Ureter (tissue), 1 donor: ENCODE results near the gene BHLHA15. TPM values are rescaled to one million over a fixed set of nuclear protein-coding genes. Genes with fewer than 3 reads are reported as not detected.
"Not testable (repeated sequence)": the region's sequence is repeated elsewhere in the genome, so short reads cannot be mapped to it uniquely, and the experiment has no call there.

ENCODE experiments used
- DNase-seq: peaks from one replicate; pipeline ENCODE4 v3.0.0-alpha.2; 2020; ENCODE audit warnings: low spot score
- total RNA-seq: library from RNA; stranded (reverse); gene quantifications from one replicate; pipeline ENCODE4 v1.2.4, GENCODE V29; 2023
- donor health status: DM: yes; HTN: yes; CAD: no.

Gene BHLHA15
- total RNA-seq, 1 donor from 2014 or later = 0.73 TPM

- DNase-seq = peak; percentile 26
Observed at GRCh38 chr7:98209166-98209920, 1.9 kb upstream of the BHLHA15 start.

DNA sequence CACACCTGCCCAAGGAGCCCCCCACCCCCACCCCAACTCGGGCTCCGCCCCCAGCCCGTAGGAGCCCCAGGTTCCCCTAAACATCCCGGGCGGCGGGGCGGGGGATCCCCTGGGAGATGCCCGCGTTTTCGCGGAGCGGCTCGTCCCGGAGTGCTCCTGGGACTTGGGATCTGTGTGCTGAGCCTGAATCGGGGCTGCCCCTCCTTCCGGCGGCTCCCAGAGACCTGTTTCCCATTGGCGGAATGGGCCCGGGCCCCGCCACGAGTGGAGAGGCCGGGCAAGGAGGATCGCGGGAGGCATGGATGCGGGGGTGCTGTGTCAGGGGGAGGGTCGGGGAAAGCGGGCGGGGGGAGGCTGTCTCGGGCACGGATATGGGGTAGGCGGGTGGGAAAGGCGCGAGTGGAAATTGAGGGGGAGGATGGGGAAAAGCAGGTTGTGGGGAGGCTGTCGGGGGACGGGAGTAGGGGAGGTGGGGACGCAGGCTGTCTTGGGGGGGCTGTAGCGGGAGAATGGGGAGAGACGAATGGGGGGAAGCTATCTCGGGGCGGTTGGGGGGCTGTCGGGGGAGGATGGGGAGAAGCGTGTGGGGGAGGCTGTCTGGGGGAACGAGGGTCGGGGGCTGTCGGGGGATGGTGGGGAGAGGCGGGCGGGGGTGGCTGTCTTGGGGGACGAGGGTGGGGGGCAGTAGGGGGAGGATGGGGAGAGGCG, 572 bp upstream of the BHLHA15 start:
- peak; percentile 35 for DNase-seq

- DNase-seq = peak; percentile 39
Observed at GRCh38 chr7:98211676-98212531, 665 bp downstream of the BHLHA15 start.

DNA sequence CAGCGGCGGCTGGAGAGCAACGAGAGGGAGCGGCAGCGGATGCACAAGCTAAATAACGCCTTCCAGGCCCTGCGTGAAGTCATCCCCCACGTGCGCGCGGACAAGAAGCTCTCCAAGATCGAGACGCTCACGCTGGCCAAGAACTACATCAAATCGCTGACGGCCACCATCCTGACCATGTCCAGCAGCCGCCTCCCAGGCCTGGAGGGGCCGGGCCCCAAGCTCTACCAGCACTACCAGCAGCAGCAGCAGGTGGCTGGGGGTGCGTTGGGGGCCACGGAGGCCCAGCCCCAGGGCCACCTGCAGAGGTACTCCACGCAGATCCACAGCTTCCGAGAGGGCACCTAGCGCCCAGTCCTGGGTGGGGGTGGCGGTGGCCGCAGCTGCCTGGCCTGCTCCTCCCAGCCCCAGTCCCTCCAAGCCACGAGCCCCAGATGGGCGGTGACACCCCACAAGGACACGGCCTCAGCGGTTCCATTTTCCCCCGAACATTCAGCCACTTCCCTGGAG, 1.3 kb downstream of the BHLHA15 start:
- peak; percentile 41 for DNase-seq

DNA sequence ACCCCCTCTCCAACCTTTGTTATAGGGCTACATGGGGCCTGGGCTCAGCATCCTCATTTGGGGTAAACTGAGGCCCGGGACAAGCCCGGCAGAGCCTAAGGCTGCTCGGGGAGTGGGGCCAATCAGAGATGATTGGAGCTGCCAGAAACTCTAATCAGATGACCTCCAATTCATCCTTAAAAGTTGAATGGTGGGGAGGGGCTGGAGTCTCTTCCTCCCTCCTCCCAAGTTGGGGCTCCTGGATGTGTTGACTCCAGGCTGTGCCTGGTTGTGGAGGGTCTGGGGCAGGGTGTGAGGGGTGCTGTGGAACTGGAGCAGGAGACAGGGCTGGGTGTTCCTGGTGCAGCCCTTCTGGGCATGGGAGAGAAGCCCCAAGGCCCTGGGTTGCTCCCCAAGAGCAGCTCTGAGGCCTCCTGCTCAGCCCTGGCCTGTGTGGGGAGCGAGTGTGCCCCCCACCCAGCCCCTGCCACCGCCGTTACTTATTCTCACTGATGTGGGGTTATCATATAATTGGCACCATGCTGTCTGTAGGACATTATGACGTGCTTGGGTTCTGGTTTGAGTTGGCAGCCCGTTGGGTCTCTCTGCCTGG, 2.2 kb downstream of the BHLHA15 start:
- DNase-seq = peak; percentile 39

GRCh38 chr7:98213888-98214810, 2.9 kb downstream of the BHLHA15 start:
- no peak for DNase-seq

DNA sequence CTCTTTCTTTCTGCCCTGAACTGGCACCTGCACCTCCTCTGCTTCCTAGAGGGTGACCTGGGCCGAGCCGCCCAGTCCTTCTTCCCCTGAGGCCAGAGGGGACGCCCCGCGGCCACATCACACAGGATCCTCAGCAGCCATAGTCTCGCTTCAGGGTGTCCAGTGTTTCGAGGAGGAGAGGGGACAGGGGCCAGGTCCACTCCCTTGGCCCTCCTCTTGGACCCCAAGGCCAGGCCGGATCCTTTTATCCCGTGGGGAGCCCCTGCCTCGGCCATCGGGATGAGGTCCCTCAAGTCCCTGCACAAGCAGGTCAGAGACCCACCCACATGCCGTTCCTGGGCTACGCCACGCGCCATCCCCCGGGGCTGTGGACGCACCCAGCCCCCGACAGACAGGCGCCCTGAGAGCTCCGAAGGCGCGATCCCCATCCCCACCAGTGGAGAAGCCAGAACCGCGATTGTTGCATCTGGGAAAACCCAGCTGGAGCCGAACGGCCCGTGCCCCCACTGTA, 3.6 kb downstream of the BHLHA15 start:
- DNase-seq = no peak

GRCh38 chr7:98215561-98216495, 4.6 kb downstream of the BHLHA15 start:
- DNase-seq = no peak

DNA sequence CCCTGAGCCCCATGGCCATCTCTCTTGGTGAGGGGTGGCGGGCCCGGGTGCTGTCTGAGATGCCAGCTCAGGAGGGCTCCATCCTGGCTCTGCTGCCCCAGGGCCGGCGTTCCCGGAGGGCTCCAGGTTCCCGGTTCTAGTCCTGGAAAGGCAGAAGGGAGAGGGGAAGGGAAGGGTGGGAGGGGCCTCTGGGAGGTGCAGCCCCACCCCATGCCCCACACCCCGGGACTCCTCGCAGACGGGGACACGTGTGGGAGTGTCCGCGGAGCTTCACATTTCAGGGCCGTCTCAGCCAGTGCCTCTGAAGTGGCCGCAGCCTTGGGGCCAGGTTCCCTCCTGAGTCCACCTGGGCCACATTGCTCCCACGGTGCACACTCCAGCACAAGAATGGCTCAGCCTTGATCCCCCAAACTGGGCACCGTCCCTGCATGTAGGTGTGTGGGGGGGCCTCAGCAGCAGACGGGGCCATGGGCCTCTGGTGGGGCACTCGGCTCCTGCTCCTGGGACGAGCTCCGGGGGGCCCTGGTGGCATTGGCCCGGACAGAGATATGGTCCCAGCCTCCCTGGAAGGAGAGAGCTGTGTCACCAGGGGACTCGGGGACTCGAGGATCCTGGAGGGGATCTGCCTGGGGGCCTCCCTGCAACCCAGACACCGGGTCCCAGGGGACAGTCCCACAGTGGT, 5.8 kb downstream of the BHLHA15 start:
- DNase-seq = no peak

DNA sequence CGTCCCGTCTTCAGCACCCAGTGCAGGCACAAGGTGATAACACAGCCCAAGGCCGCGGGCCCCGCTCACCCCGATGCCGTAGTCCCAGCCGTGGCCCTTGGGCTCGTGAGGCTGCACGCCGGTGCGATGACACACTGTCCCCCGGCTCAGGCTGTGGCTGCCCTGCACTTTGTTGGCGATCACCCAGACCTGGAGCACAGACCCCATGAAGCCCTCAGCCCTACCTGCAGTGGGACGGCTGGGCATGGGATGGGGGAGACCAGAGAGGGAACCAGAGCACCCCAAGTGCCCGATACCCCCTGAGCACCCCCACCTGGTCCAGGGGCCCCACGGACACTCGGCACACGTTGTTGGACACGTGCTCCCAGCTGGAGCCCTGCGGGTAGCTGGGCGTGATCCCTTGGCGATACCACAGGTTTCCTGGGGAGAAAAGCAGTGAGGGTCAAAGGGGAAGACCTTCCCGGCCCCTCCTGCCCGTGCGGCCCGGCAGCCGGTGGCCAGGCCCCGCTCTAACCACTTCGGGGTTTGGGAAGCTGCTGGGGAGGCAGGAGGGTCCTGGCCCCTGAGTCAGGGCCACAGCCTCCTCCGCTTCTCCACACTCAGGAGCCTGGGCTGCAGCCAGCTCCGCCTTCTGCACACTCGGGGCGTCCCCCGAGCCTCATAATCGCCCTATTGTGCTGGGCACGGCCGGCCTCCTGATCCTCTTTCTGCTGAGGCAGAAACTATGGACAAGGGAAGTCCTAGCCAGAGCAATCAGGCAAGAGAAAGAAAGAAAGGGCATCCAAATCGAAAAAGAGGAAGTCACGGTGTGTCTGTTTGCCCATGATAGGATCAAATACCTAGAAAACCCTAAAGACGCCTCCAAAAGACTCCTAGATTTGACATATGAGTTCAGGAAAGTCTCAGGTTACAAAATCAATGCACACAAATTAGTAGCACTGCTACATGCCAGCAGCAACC, 6.7 kb downstream of the BHLHA15 start:
- DNase-seq = no peak

DNA sequence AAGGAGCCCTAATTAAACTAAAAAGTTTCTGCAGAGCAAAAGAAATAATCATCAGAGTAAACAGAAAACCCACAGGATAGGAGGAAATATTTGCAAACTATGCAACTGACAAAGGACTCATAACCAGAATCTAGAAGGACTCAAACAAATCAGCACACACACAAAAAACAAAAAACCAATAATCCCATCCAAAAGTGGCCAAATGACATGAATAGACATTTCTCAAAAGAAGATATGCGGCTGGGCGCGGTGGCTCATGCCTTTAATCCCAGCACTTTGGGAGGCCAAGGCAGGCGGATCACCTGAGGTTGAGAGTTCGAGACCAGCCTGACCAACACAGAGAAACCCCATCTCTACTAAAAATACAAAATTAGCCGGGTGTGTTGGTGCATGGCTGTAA, 8.1 kb downstream of the BHLHA15 start:
- not testable (repeated sequence) for DNase-seq

DNA sequence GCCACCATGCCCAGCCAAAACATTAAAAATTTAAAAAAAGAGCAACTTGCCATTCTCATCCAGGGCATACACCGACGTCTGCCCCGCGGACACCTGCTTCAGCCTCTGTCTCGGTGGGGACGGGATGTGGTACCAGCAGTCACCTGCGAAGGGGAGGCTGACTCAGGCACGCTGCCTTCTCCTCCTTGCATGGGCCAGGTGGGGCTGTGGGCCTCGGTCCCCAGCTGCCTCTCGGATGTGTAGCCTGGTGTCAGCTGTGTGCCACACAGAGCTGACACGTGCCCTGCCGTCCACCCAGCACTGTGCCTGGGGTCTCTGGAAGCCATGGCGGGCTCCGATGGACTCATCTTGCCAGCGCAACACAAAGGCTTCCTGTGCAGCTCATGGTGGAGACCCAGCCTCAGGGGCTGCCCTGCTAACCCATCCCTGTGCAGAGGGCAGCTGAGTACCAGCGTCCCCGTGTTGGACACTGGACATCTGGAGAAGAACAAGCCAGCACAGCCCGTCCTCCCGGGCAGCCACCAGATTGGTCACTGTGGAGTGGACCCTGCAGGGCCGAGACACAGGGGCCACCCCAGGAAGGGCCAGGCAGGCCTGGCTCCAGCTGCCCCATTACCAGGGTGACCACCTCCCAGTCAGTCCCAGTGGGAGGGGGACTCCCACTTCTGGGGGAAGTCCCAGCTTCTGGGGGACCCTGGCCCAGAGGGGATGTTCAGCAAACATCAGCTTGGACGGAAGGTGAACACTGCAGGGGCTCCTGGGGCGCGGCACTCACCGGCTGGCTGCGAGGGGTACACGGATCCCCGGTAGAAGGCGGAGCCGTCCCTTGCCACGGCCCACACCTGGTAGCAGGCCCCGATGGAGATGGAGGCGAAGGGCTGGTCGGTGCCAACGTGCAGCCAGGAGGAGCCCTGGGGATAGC, 10.6 kb downstream of the BHLHA15 start:
- DNase-seq = no peak

DNA sequence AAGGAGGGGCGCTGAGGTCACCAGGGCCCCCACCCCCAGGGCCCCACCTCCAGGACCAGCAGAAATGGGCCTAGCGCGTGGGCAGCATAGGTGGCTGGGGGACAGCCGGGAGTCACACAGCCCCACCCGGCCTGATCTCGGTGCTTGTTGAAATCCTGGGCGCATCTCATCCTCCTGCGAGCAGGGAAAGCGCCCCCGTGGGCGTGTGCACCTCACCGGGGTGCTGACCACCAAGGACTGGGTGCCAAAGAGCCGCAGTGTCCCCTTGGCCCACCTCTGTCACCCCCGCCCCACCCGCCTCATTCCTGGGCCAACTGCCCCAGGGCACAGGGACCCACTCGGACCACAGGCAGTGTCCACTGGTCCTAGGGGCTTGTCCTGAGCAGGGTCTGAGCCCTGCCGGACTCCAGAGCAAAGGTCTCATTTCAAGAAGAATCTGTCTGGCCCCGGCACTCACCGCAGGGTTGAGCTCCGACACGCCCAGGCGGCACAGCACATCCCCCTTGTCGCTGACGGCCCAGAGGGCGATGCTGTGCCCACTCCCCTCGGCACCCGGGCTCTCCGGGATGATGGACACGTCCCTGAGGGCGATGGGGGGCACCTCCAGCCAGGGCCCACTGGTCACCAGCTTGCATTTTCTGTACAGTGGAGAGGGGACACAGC, 11.4 kb downstream of the BHLHA15 start:
- DNase-seq = no peak

- DNase-seq = no peak
Observed at GRCh38 chr7:98223351-98223897, 12.2 kb downstream of the BHLHA15 start.

DNA sequence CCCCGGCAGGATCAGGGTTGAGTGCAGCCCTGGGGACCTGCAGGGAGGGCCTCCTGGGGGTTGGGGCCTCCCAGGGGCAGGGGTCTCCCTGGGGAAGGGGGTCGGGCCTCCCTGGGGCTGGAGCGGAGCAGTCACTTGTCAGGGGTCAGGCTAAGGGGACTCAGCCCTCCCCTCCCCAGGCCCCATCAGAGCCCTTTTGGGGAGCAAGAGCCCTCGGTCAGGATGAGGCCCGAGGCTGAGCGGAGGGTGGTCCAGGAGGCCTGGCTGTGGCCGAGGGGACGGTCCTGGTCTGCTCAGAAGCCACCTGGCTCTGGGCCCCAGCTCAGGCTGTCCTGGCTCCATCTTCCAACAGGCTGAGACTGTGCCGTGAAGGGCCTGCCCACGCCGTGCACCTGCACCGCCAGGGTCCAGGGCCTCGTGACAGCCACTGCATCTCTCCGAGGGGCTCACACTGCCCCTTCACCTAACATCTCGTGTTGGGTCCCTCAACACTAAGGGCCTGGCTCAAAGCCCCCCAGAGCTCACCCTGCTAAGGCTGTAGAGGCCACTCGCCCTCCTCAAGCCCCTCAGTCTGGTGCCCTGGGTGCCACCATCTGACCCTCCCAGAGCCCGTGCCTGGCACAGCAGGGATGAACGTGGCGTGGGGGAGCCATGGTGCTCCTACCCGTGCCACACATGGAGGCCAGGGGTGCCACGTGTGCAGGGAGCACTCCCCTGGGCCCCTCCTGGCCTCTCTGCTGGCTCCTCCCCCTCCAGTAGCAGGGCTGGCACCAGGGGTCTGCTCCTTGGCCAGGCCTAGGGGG, 12.9 kb downstream of the BHLHA15 start:
- no peak for DNase-seq
